AG04450 (cell line): Measurements from ENCODE around the gene TSPO2. TPM values are rescaled to one million over a fixed set of nuclear protein-coding genes. Genes with fewer than 3 reads are reported as not detected.
A peak's percentile ranks its signal among the peaks of the same experiment; 100 is the strongest.

Experiments
- CTCF ChIA-PET: fragments of 300-600, 350-600 bp; formaldehyde crosslinking; extraction: SDS; loops from one replicate; lab custom pipeline; 2022; ENCODE audit warnings: antibody characterized with exemption, inconsistent platforms; lab: Charles Lee
- POLR2A ChIA-PET: fragments of 350-600 bp; formaldehyde crosslinking; extraction: SDS; loops from one replicate; lab custom pipeline; 2021; ENCODE audit warnings: antibody characterized with exemption, inconsistent platforms; lab: Yijun Ruan, JAX
- DNase-seq: peaks from one replicate; pipeline ENCODE4 v3.0.0-alpha.2; 2011; ENCODE audit warnings: low read depth, low spot score
- H3K27ac ChIP-seq: one replicate; pipeline ENCODE4 v1.5.1; 2012; ENCODE audit warnings: low read depth, low read length, control low read depth
- H3K27me3 ChIP-seq: one replicate; pipeline ENCODE4 v1.6.0; 2012; ENCODE audit warnings: low read length; ENCODE audit not compliant: control insufficient read depth, insufficient read depth
- H3K4me3 ChIP-seq: 2 replicates; pipeline ENCODE4 v1.5.1; 2011; ENCODE audit warnings: mild to moderate bottlenecking, low read depth, low read length, control low read depth
- H3K9me3 ChIP-seq: 2 replicates; pipeline ENCODE4 v1.5.1; 2012; ENCODE audit warnings: low read length; ENCODE audit not compliant: control insufficient read depth, insufficient read depth
- polyA plus RNA-seq: library from polyadenylated mRNA; depleted of rRNA; stranded (reverse); fragments of >200 nt; gene quantifications from 2 replicates; pipeline ENCODE4 v1.2.3, GENCODE V29; 2011
- TF ChIP-seq, protein P1 (sequence below): IDR thresholded peaks from 2 replicates; pipeline ENCODE4 v1.5.1; 2011; ENCODE audit warnings: low read depth, low read length, control low read depth, inconsistent platforms

The TSPO2 gene
- polyA plus RNA-seq, 1 experiment: not detected

DNA sequence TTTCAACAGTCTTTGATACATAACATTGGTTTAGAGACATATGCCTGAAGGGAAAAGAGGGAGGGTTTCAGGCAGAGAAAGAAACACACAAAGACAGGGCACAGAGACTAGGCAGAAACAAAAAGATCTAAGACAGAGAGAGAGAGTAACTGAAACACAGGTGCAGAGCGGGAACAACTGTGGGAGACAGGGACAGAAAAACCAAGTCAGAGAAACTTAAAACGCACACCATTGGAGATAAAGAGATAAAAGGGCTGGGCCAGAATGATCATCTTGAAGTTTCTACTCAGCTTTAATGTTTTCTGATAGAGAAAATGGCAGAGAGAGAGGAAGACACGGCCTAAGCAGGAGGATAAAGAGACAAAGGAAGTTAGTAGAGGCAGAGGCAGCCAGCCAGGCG is 15.0 kb upstream of the TSPO2 start:
- H3K27ac ChIP-seq: no peak overlapping the region
- DNase-seq: no peak
- peaks cover 4% of the 10 kb centered on the region for H3K27me3 ChIP-seq
- TF ChIP-seq, protein P1, sequence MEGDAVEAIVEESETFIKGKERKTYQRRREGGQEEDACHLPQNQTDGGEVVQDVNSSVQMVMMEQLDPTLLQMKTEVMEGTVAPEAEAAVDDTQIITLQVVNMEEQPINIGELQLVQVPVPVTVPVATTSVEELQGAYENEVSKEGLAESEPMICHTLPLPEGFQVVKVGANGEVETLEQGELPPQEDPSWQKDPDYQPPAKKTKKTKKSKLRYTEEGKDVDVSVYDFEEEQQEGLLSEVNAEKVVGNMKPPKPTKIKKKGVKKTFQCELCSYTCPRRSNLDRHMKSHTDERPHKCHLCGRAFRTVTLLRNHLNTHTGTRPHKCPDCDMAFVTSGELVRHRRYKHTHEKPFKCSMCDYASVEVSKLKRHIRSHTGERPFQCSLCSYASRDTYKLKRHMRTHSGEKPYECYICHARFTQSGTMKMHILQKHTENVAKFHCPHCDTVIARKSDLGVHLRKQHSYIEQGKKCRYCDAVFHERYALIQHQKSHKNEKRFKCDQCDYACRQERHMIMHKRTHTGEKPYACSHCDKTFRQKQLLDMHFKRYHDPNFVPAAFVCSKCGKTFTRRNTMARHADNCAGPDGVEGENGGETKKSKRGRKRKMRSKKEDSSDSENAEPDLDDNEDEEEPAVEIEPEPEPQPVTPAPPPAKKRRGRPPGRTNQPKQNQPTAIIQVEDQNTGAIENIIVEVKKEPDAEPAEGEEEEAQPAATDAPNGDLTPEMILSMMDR: no peak
- H3K4me3 ChIP-seq: peak overlapping the region; percentile 60
- POLR2A ChIA-PET: no interaction called here
- CTCF ChIA-PET: interaction anchor here (0.6 to 10.3 kb wide), 45 partner anchors 8 to 477 kb away, joined by 3 to 183 read pairs (median 4); partner anchors contain the start of genes TSPO2 and UNC5CL
- no peaks in the 10 kb centered on the region for H3K9me3 ChIP-seq

DNA sequence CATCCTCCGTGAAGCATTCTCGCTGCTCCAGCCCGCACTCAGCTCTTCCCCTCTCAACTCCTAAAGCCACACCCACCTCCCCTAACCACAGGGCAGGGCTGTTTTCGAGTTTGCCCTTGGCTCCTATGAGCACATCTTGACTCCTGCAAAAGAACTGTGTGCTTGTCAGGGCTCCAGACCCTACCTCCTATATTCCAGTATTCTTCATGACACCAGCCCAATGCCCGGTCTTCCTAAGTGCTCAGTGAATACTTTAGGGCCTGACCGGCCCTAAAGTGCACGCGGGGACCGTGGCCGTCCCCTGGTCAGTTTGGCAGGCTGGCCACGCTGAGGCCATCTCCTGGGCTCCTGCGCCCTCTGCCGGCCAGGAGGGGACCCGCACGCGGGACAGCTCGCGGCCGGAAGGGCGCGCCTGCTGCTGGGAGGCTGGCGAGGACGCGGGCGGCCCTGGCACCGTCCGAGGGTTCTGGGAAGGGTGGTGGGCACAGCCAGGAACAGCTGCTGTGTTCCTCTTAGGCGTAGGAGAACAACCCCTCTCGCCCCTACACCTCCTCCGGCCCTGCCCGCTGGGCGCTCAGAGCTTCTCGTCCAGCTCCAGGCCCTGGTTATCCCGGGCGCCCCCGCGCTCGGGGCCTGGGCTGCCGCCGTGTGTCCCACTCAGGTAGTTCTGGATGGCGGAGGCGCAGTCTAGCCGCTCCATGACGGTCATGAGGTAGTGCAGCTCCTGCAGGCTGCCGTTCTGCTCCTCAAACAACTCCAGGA is 14.3 kb upstream of the TSPO2 start:
- Histone ChIP-seq H3K27me3 (peaks cover 4% of the 10 kb centered on the region), H3K27ac (no peak overlapping the region), H3K4me3 (peak overlapping the region; percentile 60), H3K9me3 (no peaks in the 10 kb centered on the region; the same call in 1 of the 2 replicates)
- DNase-seq: peak; percentile 18
- TF ChIP-seq, protein P1: peak; percentile 89
- POLR2A ChIA-PET: no interaction called here
- CTCF ChIA-PET: interaction anchor here (0.6 to 10.3 kb wide), 64 partner anchors 8 to 478 kb away, joined by 3 to 183 read pairs (median 4); partner anchors contain the start of genes NFYA, OARD1, TSPO2 and UNC5CL

DNA sequence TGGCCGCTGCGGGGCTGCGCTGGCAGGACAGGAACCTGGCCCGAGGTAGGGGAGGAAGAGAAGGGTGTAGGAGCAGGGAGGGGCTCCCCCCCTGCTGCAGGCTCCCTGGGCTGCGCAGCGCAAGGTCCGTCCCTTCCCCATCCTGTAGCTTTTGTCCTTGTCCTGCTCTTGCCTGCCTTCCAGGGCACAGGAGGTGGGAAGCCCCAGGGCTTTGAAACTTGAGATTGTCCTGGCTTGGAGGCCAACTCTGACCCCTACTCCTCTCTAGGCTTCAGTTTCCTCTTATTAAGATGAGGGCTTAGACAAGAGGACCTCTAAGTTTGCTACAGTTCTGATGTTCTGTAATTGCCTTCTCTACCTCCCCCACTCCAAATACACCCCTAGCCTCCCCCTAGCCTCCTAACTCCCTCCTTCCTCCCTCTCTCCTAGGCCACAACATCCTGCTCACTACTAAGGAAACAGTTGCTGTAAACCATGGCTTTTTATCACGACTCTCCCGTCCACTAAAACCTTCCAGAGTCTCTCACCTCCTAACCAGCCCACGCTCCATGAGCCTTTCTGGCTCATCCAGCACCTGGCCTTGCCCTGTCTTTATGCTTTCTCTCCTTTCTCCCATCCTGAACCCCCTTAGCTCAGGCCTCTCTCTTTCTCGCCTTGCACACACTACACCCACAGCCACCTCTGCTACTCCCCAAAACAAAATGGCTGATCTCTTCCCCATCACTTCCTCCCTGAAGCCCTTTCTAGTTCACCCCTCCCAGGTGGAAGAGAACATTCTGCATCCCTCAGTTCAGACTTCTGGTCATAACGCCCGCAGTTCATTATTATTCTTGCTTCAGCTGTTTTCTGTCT is 13.5 kb upstream of the TSPO2 start:
- TF ChIP-seq, protein P1: no peak
- no peak for DNase-seq
- no peak overlapping the region for H3K27ac ChIP-seq
- peaks cover 4% of the 10 kb centered on the region for H3K27me3 ChIP-seq
- CTCF ChIA-PET: interaction anchor here (0.6 to 10.3 kb wide), 43 partner anchors 9 to 479 kb away, joined by 3 to 183 read pairs (median 5); partner anchors contain the start of genes NFYA, OARD1 and UNC5CL
- POLR2A ChIA-PET: no interaction called here
- H3K9me3 ChIP-seq: no peaks in the 10 kb centered on the region; the same call in 1 of the 2 replicates
- H3K4me3 ChIP-seq: peak overlapping the region; percentile 60

DNA sequence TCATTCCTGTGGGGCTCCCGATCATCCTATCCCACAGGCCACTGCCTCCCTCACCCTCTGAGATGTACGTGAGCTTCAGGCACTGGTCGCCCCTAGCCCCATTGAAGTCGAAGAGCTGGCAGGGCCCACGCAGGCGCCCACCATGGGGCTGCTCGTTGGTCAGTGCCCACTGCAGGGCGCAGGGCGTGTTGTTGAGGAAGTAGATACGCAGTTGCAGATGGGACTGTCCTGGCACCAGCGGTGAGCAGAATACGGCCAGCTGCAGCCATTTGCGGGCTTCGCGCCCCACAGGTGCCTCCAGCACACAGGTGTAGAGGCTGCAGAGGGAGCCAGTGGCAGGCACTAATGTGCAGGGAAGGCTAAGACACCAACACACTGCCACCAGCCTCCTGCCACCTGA is 9.4 kb upstream of the TSPO2 start:
- TF ChIP-seq, protein P1: no peak
- H3K9me3 ChIP-seq: no peaks in the 10 kb centered on the region; the same call in 1 of the 2 replicates
- peaks cover 18% of the 10 kb centered on the region for H3K27me3 ChIP-seq
- ChIA-PET CTCF (no interaction called here), POLR2A (no interaction called here)
- no peak overlapping the region for H3K27ac ChIP-seq
- no peak overlapping the region for H3K4me3 ChIP-seq
- no peak for DNase-seq
